MM.1S (cell line): ENCODE measurements around the gene FETUB.

ENCODE experiments used
- EZH2 ChIP-seq: fragments of 300-600 bp; sonication (generic); optimal IDR thresholded peaks from 2 replicates; pipeline ENCODE3; 2017; ENCODE audit warnings: low read depth, mild to moderate bottlenecking, antibody characterized with exemption, low read length, mixed read lengths
- TF ChIP-seq, protein P1 (sequence below): fragments of 300-600 bp; sonication (generic); IDR thresholded peaks from 2 replicates; pipeline ENCODE4 v1.5.1; 2016; ENCODE audit warnings: antibody characterized with exemption, low read length, mixed read lengths

DNA sequence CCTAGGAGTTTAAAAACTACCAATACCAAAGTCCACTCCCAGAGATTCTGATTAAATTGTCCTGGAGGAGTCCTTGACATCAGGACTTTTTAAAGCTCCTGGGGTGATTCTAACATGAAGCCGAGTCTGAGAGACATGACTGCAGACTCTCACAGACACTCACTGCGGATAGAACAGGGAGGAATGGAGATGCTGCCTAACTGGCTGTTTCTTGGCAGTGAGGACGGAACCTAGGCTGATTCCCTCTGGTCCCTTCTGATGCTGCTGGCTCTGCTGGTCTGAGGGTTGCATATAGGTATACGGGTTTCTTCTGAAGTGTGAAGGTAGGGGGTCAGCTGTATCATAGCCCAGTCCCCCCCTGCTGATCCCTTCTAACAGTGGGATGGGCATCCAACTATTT is 24.3 kb downstream of the FETUB start:
- TF ChIP-seq, protein P1, sequence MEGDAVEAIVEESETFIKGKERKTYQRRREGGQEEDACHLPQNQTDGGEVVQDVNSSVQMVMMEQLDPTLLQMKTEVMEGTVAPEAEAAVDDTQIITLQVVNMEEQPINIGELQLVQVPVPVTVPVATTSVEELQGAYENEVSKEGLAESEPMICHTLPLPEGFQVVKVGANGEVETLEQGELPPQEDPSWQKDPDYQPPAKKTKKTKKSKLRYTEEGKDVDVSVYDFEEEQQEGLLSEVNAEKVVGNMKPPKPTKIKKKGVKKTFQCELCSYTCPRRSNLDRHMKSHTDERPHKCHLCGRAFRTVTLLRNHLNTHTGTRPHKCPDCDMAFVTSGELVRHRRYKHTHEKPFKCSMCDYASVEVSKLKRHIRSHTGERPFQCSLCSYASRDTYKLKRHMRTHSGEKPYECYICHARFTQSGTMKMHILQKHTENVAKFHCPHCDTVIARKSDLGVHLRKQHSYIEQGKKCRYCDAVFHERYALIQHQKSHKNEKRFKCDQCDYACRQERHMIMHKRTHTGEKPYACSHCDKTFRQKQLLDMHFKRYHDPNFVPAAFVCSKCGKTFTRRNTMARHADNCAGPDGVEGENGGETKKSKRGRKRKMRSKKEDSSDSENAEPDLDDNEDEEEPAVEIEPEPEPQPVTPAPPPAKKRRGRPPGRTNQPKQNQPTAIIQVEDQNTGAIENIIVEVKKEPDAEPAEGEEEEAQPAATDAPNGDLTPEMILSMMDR = no peak
- no peak for TF ChIP-seq EZH2
